CD4-positive, alpha-beta T cell treated with Interleukin-15 for 4 hours (primary cell): ENCODE measurements around the gene DDIAS.
"Not testable (repeated sequence)": the region's sequence is repeated elsewhere in the genome, so short reads cannot be mapped to it uniquely, and the experiment has no call there.

Source experiments
- DNase-seq: peaks from one replicate; pipeline ENCODE4 v3.0.0-alpha.2; 2020; ENCODE audit warnings: low spot score

Gene DDIAS

GRCh38 chr11:82922396-82923173 is 21.0 kb downstream of the DDIAS start:
- DNase-seq: not testable (repeated sequence)

GRCh38 chr11:82924522-82925224 is 23.1 kb downstream of the DDIAS start:
- DNase-seq: no peak

- DNase-seq: peak; percentile 76
Measured at GRCh38 chr11:82927264-82927880, 25.8 kb downstream of the DDIAS start.

GRCh38 chr11:82929121-82929520 is 27.6 kb downstream of the DDIAS start:
- DNase-seq: no peak

GRCh38 chr11:82930229-82930628 is 28.7 kb downstream of the DDIAS start:
- DNase-seq: no peak

GRCh38 chr11:82930734-82931133 is 29.2 kb downstream of the DDIAS start:
- no peak for DNase-seq

GRCh38 chr11:82932564-82932963 is 31.0 kb downstream of the DDIAS start:
- no peak for DNase-seq

- DNase-seq: no peak
Measured at GRCh38 chr11:82936261-82936660, 34.7 kb downstream of the DDIAS start.

- no peak for DNase-seq
Measured at GRCh38 chr11:82937554-82937953, 36.0 kb downstream of the DDIAS start.

- DNase-seq: no peak
Measured at GRCh38 chr11:82939456-82939855, 37.9 kb downstream of the DDIAS start.

- no peak for DNase-seq
Measured at GRCh38 chr11:82942376-82942775, 40.8 kb downstream of the DDIAS start.

GRCh38 chr11:82943430-82943829 is 41.9 kb downstream of the DDIAS start:
- not testable (repeated sequence) for DNase-seq

- no peak for DNase-seq
Measured at GRCh38 chr11:82944198-82944597, 42.7 kb downstream of the DDIAS start.

- DNase-seq: not testable (repeated sequence)
Measured at GRCh38 chr11:82945041-82945440, 43.5 kb downstream of the DDIAS start.

GRCh38 chr11:82945682-82946081 is 44.1 kb downstream of the DDIAS start:
- no peak for DNase-seq

GRCh38 chr11:82949352-82949751 is 47.8 kb downstream of the DDIAS start:
- no peak for DNase-seq

GRCh38 chr11:82950502-82950901 is 49.0 kb downstream of the DDIAS start:
- not testable (repeated sequence) for DNase-seq

GRCh38 chr11:82955736-82956453 is 54.4 kb downstream of the DDIAS start:
- peak; percentile 70 for DNase-seq

- DNase-seq: peak; percentile 69
Measured at GRCh38 chr11:82959987-82960778, 58.6 kb downstream of the DDIAS start.

GRCh38 chr11:82960779-82961143 is 59.2 kb downstream of the DDIAS start:
- DNase-seq: no peak

- not testable (repeated sequence) for DNase-seq
Measured at GRCh38 chr11:82962021-82962420, 60.5 kb downstream of the DDIAS start.

GRCh38 chr11:82967381-82967780 is 65.8 kb downstream of the DDIAS start:
- DNase-seq: no peak
